IMR-90 (cell line): ENCODE data around the gene TMEM213. TPM values are rescaled to one million over a fixed set of nuclear protein-coding genes. Genes with fewer than 3 reads are reported as not detected.

ENCODE experiments used
- ATAC-seq: fragments of 200-7000 bp; cut with Tn5 transposase; 2 replicates; pipeline ENCODE4 v1.9.1; 2020; ENCODE audit warnings: low read depth, mild to moderate bottlenecking, moderate library complexity
- BruUV-seq: library from RNA; stranded (reverse); fragments of 400-500 nt; replicated peaks from 2 replicates; lab custom pipeline; 2021; lab: Mats Ljungman, UMichigan
- CTCF ChIA-PET: fragments of 300-600 bp; formaldehyde crosslinking; extraction: SDS; loops from one replicate; lab custom pipeline; 2021; ENCODE audit warnings: antibody characterized with exemption; lab: Yijun Ruan, JAX
- POLR2A ChIA-PET: fragments of 300-600 bp; sonication (Branson Sonifier 250); formaldehyde crosslinking; loops from one replicate; lab custom pipeline; 2022; ENCODE audit warnings: antibody characterized with exemption; ENCODE audit not compliant: unreplicated experiment; lab: Charles Lee
- DNase-seq: peaks from one replicate; pipeline ENCODE4 v3.0.0; 2013
- H2AFZ ChIP-seq: replicated peaks from 2 replicates; pipeline ENCODE3; 2013; ENCODE audit warnings: low read length, mild to moderate bottlenecking; ENCODE audit not compliant: poor library complexity
- H2AK5ac ChIP-seq: 2 replicates; pipeline ENCODE4 v1.6.1; 2013; ENCODE audit warnings: low read depth, low read length, inconsistent platforms
- H2AK9ac ChIP-seq: replicated peaks from 2 replicates; pipeline ENCODE3; 2013; ENCODE audit warnings: mild to moderate bottlenecking, low read depth, low read length, moderate library complexity; ENCODE audit not compliant: poor library complexity
- H2BK120ac ChIP-seq: 2 replicates; pipeline ENCODE4 v1.6.1; 2013; ENCODE audit warnings: low read depth, low read length, inconsistent platforms
- H2BK15ac ChIP-seq: 3 replicates; pipeline ENCODE4 v1.6.1; 2013; ENCODE audit warnings: low read depth, low read length, inconsistent platforms
- H2BK20ac ChIP-seq: 2 replicates; pipeline ENCODE4 v1.6.1; 2013; ENCODE audit warnings: low read depth, mild to moderate bottlenecking, inconsistent platforms, low read length, moderate library complexity
- H2BK5ac ChIP-seq: 2 replicates; pipeline ENCODE4 v1.6.1; 2013; ENCODE audit warnings: mild to moderate bottlenecking, low read depth, low read length, inconsistent platforms; ENCODE audit not compliant: poor library complexity, severe bottlenecking
- H3K14ac ChIP-seq: replicated peaks from 2 replicates; pipeline ENCODE4 v1.6.1; 2013; ENCODE audit warnings: low read depth, low read length, inconsistent platforms
- H3K18ac ChIP-seq: 2 replicates; pipeline ENCODE4 v1.6.1; 2013; ENCODE audit warnings: low read depth, low read length, control low read depth
- H3K23ac ChIP-seq: 2 replicates; pipeline ENCODE4 v1.6.1; 2013; ENCODE audit warnings: low read depth, low read length, inconsistent platforms
- H3K27ac ChIP-seq: 2 replicates; pipeline ENCODE4 v1.5.1; 2013; ENCODE audit warnings: mild to moderate bottlenecking, control low read depth, low read length; ENCODE audit not compliant: insufficient read depth
- H3K27me3 ChIP-seq: 2 replicates; pipeline ENCODE4 v1.6.1; 2013; ENCODE audit warnings: low read length; ENCODE audit not compliant: control insufficient read depth, insufficient read depth
- H3K36me3 ChIP-seq: 2 replicates; pipeline ENCODE4 v1.6.1; 2013; ENCODE audit warnings: low read length, mixed read lengths; ENCODE audit not compliant: control insufficient read depth, insufficient read depth
- H3K4ac ChIP-seq: 2 replicates; pipeline ENCODE4 v1.6.1; 2013; ENCODE audit warnings: low read depth, low read length, inconsistent platforms
- H3K4me1 ChIP-seq: 2 replicates; pipeline ENCODE4 v1.6.1; 2013; ENCODE audit warnings: low read length, mixed read lengths; ENCODE audit not compliant: control insufficient read depth, insufficient read depth
- H3K4me2 ChIP-seq: 2 replicates; pipeline ENCODE4 v1.6.1; 2013; ENCODE audit warnings: low read depth, mild to moderate bottlenecking, control low read depth, low read length, moderate library complexity
- H3K4me3 ChIP-seq: 2 replicates; pipeline ENCODE4 v1.5.1; 2013; ENCODE audit warnings: low read depth, mild to moderate bottlenecking, control low read depth, low read length, moderate library complexity; ENCODE audit not compliant: insufficient read depth
- H3K56ac ChIP-seq: 2 replicates; pipeline ENCODE4 v1.6.1; 2013; ENCODE audit warnings: low read length, inconsistent platforms; ENCODE audit not compliant: insufficient read depth; ENCODE audit errors: extremely low read depth
- H3K79me1 ChIP-seq, 2 experiments: 2 replicates each; pipeline ENCODE4 v1.6.1; 2013; ENCODE audit warnings: low read length in 2 of 2, inconsistent platforms in 1 of 2, low read depth in 1 of 2
- H3K9ac ChIP-seq: 2 replicates; pipeline ENCODE4 v1.6.1; 2013; ENCODE audit warnings: low read depth, low read length, control low read depth
- H3K9me1 ChIP-seq: 2 replicates; pipeline ENCODE4 v1.6.1; 2013; ENCODE audit warnings: low read length, inconsistent platforms; ENCODE audit not compliant: insufficient read depth
- H3K9me3 ChIP-seq: 2 replicates; pipeline ENCODE4 v1.6.1; 2013; ENCODE audit warnings: low read length; ENCODE audit not compliant: control insufficient read depth, insufficient read depth
- H4K20me1 ChIP-seq: 2 replicates; pipeline ENCODE4 v1.6.1; 2013; ENCODE audit warnings: low read length, inconsistent platforms; ENCODE audit not compliant: insufficient read depth
- H4K5ac ChIP-seq: 2 replicates; pipeline ENCODE4 v1.6.1; 2013; ENCODE audit warnings: mild to moderate bottlenecking, low read depth, low read length, control low read depth
- H4K8ac ChIP-seq, 2 experiments: 2 replicates each; pipeline ENCODE4 v1.6.1; 2013; ENCODE audit warnings: low read depth in 2 of 2, low read length in 2 of 2, control low read depth in 1 of 2, inconsistent platforms in 1 of 2
- H4K91ac ChIP-seq: 2 replicates; pipeline ENCODE4 v1.6.1; 2013; ENCODE audit warnings: low read depth, low read length, inconsistent platforms; ENCODE audit not compliant: insufficient read depth
- CHD1 ChIP-seq: IDR thresholded peaks from 2 replicates; pipeline ENCODE4 v1.6.1; 2012; ENCODE audit warnings: low read depth, low read length, improper control_type of control experiment
- CTCF ChIP-seq: conservative IDR thresholded peaks from 2 replicates; pipeline ENCODE4 v1.5.1; 2012; ENCODE audit warnings: mild to moderate bottlenecking, low read depth, low read length, improper control_type of control experiment
- MAZ ChIP-seq: IDR thresholded peaks from 2 replicates; pipeline ENCODE4 v1.6.1; 2012; ENCODE audit warnings: low read depth, mild to moderate bottlenecking, low read length, improper control_type of control experiment, moderate library complexity, borderline replicate concordance
- NFE2L2 ChIP-seq: fragments of 150-350 bp; IDR thresholded peaks from 2 replicates; pipeline ENCODE4 v1.6.1; 2016; ENCODE audit warnings: low read depth, mild to moderate bottlenecking, low read length
- POLR2A ChIP-seq: IDR thresholded peaks from 2 replicates; pipeline ENCODE4 v1.6.1; 2012; ENCODE audit warnings: mild to moderate bottlenecking, low read depth, low read length
- SMC3 ChIP-seq: fragments of 150-350 bp; IDR thresholded peaks from 2 replicates; pipeline ENCODE4 v1.6.1; 2016; ENCODE audit warnings: low read depth, mild to moderate bottlenecking, antibody characterized with exemption, low read length, moderate library complexity
- WGBS, 2 experiments: methylation state at CpG; one replicate each; pipeline versions ENCODE4 v1.1.5 to v1.1.7; 2013; ENCODE audit warnings: missing lambda C conversion rate in 2 of 2; ENCODE audit not compliant: insufficient read length in 1 of 2; ENCODE audit errors: extremely low coverage in 2 of 2; 5-methylcytosine and 5-hydroxymethylcytosine counted together
- dilution Hi-C: fragments of 300-500 bp; cut with HindIII; formaldehyde crosslinking; loops from one replicate; pipeline ENCODE4 v1.14.3; 2018; ENCODE audit warnings: low sequenced_read_pairs; ENCODE audit not compliant: unreplicated experiment
- in situ Hi-C: fragments of 300-500 bp; cut with MboI; formaldehyde crosslinking; loops from 3 replicates; pipeline ENCODE4 v1.14.3; 2019; ENCODE audit warnings: low sequenced_read_pairs, inconsistent platforms, mixed read lengths
- intact Hi-C: fragments of 100-400 bp; cut with micrococcal nuclease; formaldehyde crosslinking; loops from 2 replicates; pipeline ENCODE4 v1.10.0; 2022
- polyA plus RNA-seq, 3 experiments: library from polyadenylated mRNA; depleted of rRNA; stranded (reverse); fragments of >200 nt; gene quantifications; 2 replicates each; pipeline ENCODE4 v1.2.3, GENCODE V29; 2012; ENCODE audit warnings: low replicate concordance in 1 of 3
- total RNA-seq: library from RNA; depleted of rRNA; stranded (reverse); fragments of >200 nt; gene quantifications from 2 replicates; pipeline ENCODE4 v1.2.3, GENCODE V29; 2012

TMEM213 gene
- total and polyA plus RNA-seq, 2 of the 4 experiments (the other 2 are of a cell fraction), result not detected

- no peak overlapping the region for H3K23ac ChIP-seq
- POLR2A ChIA-PET, result no interaction called here
- no peaks in the 10 kb centered on the region; the same call in 1 of the 2 replicates for H3K9me1 ChIP-seq
- no peaks in the 10 kb centered on the region for H3K9me3 ChIP-seq
- no peak overlapping the region for H2AFZ ChIP-seq
- no peak overlapping the region for H3K9ac ChIP-seq
- H4K8ac ChIP-seq, result no peak overlapping the region
- H3K14ac ChIP-seq, result no peak overlapping the region
- peaks cover 2% of the 10 kb centered on the region; the same call in 1 of the 2 replicates for H3K4me1 ChIP-seq
- no peak overlapping the region for H3K27ac ChIP-seq
- no peak overlapping the region for H3K56ac ChIP-seq
- in situ Hi-C loops, result loop anchor here (10.0 kb wide), 1 partner anchor 189 kb away; no protein-coding TSS in a partner anchor
- DNase-seq (no peak), ATAC-seq (no peak)
- H4K91ac ChIP-seq, result no peak overlapping the region
- H3K36me3 ChIP-seq, result peaks cover 2% of the 10 kb centered on the region; the same call in 1 of the 2 replicates
- H2AK5ac ChIP-seq, result no peak overlapping the region
- no peaks in the 10 kb centered on the region for H4K20me1 ChIP-seq
- CTCF ChIA-PET, result interaction anchor here (0.6 to 1.6 kb wide), 10 partner anchors 8 to 241 kb away, joined by 3 to 10 read pairs (median 4); partner anchors contain the start of gene KIAA1549
- H2BK15ac ChIP-seq, result no peak overlapping the region
- H3K4me3 ChIP-seq, result no peak overlapping the region
- 100% methylated on average over 3 of the region's 13 CpGs; no CpG with 5 or more reads in 1 of the 2 experiments for WGBS, 2 experiments
- dilution Hi-C loops, result no loop called here
- H4K5ac ChIP-seq, result no peak overlapping the region
- H3K27me3 ChIP-seq, result no peaks in the 10 kb centered on the region
- no peak overlapping the region for H3K4ac ChIP-seq
- no peak overlapping the region for H3K18ac ChIP-seq
- H2BK20ac ChIP-seq, result no peak overlapping the region
- no peaks in the 10 kb centered on the region for H3K79me1 ChIP-seq
- no TSS peak for BruUV-seq
- H2BK5ac ChIP-seq, result no peak overlapping the region
- intact Hi-C loops, result loop anchor here (1.0 to 5.0 kb wide), 3 partner anchors 96 to 242 kb away; partner anchors contain the start of gene KIAA1549
- no peak for TF ChIP-seq MAZ
- no peak for TF ChIP-seq POLR2A
- TF ChIP-seq CHD1, result no peak
- TF ChIP-seq SMC3, result no peak
- TF ChIP-seq NFE2L2, result no peak
- no peak for TF ChIP-seq CTCF
- H2AK9ac ChIP-seq, result no peak overlapping the region
- H3K4me2 ChIP-seq, result no peak overlapping the region
- no peak overlapping the region for H2BK120ac ChIP-seq
These were observed 87.8 kb downstream of the TMEM213 start for GRCh38 chr7:138885383-138886147.
